Measurements from ENCODE around the gene REXO2. TPM values are rescaled to one million over a fixed set of nuclear protein-coding genes. Genes with fewer than 3 reads are reported as not detected.

The REXO2 gene
- polyA plus RNA-seq, 1 experiment, result 401 TPM

- TF ChIP-seq, protein P1, sequence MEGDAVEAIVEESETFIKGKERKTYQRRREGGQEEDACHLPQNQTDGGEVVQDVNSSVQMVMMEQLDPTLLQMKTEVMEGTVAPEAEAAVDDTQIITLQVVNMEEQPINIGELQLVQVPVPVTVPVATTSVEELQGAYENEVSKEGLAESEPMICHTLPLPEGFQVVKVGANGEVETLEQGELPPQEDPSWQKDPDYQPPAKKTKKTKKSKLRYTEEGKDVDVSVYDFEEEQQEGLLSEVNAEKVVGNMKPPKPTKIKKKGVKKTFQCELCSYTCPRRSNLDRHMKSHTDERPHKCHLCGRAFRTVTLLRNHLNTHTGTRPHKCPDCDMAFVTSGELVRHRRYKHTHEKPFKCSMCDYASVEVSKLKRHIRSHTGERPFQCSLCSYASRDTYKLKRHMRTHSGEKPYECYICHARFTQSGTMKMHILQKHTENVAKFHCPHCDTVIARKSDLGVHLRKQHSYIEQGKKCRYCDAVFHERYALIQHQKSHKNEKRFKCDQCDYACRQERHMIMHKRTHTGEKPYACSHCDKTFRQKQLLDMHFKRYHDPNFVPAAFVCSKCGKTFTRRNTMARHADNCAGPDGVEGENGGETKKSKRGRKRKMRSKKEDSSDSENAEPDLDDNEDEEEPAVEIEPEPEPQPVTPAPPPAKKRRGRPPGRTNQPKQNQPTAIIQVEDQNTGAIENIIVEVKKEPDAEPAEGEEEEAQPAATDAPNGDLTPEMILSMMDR (IDR thresholded peaks at IDR 0.05; ENCODE audit: low read depth, low read length), result no peak
- DNase-seq (ENCODE audit: low read depth, low spot score), result no peak
- CTCF ChIA-PET, result no interaction called here
- H3K27ac ChIP-seq (ENCODE audit: low read depth, low read length), result peak overlapping the region; percentile 100
- H3K27me3 ChIP-seq (ENCODE audit: control insufficient read depth, insufficient read depth, low read length), result no peaks in the 10 kb centered on the region
- H3K9me3 ChIP-seq (ENCODE audit: control insufficient read depth, insufficient read depth, low read length), result no peaks in the 10 kb centered on the region
- POLR2A ChIA-PET, result no interaction called here
- H3K4me3 ChIP-seq (ENCODE audit: low read depth, low read length), result peak overlapping the region; percentile 93
Measured at GRCh38 chr11:114400915-114401223, 38.4 kb upstream of the REXO2 start.

DNA sequence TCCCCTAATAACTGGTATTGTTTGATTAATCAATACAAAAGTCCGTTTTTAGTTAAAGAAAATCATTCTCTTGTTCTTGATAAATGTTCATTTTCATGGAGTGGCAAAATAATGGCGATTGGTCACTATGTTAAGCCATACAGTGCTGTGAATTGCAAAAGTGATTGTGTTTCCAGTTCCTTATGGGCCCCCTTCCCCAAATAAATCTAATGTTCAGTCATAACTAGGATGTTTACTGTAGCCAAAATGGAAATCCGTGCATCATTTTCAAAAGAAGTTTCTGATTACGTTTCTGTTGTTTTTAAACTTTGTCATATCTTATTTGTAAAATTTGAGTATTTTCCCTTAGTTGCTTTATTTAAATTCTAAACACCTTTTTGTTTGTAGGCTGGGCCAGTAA lies 38.0 kb upstream of the REXO2 start:
- Histone ChIP-seq H3K27me3 (ENCODE audit: control insufficient read depth, insufficient read depth, low read length) (no peaks in the 10 kb centered on the region), H3K4me3 (ENCODE audit: low read depth, low read length) (peak overlapping the region; percentile 93), H3K27ac (ENCODE audit: low read depth, low read length) (no peak overlapping the region), H3K9me3 (ENCODE audit: control insufficient read depth, insufficient read depth, low read length) (no peaks in the 10 kb centered on the region)
- ChIA-PET POLR2A (no interaction called here), CTCF (interaction anchor here (0.7 to 1.3 kb wide), 3 partner anchors 41 to 61 kb away, joined by 3 to 9 read pairs (median 3); no protein-coding TSS in a partner anchor)
- no peak for DNase-seq (ENCODE audit: low read depth, low spot score)
- TF ChIP-seq, protein P1 (IDR thresholded peaks at IDR 0.05; ENCODE audit: low read depth, low read length), result no peak

GRCh38 chr11:114412946-114413345 lies 26.3 kb upstream of the REXO2 start:
- no peak overlapping the region for H3K4me3 ChIP-seq (ENCODE audit: low read depth, low read length)
- TF ChIP-seq, protein P1 (IDR thresholded peaks at IDR 0.05; ENCODE audit: low read depth, low read length), result no peak
- ChIA-PET CTCF (interaction anchor here (0.7 kb wide), 1 partner anchor 73 kb away, joined by 3 read pairs; no protein-coding TSS in a partner anchor), POLR2A (no interaction called here)
- no peak overlapping the region for H3K27ac ChIP-seq (ENCODE audit: low read depth, low read length)
- H3K9me3 ChIP-seq (ENCODE audit: control insufficient read depth, insufficient read depth, low read length), result no peaks in the 10 kb centered on the region
- no peak for DNase-seq (ENCODE audit: low read depth, low spot score)
- H3K27me3 ChIP-seq (ENCODE audit: control insufficient read depth, insufficient read depth, low read length), result no peaks in the 10 kb centered on the region

DNA sequence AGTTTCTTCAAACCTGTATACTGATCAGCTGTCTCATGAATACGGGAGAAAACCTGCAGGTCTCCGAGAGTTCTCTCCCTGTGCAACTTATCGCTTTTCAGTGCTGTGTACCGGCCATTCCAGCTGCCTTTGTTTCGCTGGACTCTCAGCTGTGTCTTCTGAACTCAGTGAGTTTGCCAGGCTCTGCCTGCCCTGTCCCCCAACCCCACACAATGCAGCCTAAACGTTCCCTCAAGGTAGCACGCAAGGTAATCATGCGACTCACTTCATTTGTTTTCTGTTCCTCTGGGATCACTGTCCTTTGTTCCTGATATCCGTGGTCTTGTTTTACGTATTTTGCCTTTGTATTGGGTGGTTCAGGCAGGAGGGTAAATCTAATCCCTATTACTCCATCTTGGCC lies 25.3 kb upstream of the REXO2 start:
- Histone ChIP-seq H3K4me3 (ENCODE audit: low read depth, low read length) (no peak overlapping the region), H3K27ac (ENCODE audit: low read depth, low read length) (no peak overlapping the region), H3K9me3 (ENCODE audit: control insufficient read depth, insufficient read depth, low read length) (no peaks in the 10 kb centered on the region), H3K27me3 (ENCODE audit: control insufficient read depth, insufficient read depth, low read length) (no peaks in the 10 kb centered on the region)
- TF ChIP-seq, protein P1 (IDR thresholded peaks at IDR 0.05; ENCODE audit: low read depth, low read length), result no peak
- ChIA-PET POLR2A (no interaction called here), CTCF (no interaction called here)
- DNase-seq (ENCODE audit: low read depth, low spot score), result no peak

GRCh38 chr11:114416441-114416961 lies 22.8 kb upstream of the REXO2 start:
- H3K27ac ChIP-seq (ENCODE audit: low read depth, low read length), result no peak overlapping the region
- H3K9me3 ChIP-seq (ENCODE audit: control insufficient read depth, insufficient read depth, low read length), result no peaks in the 10 kb centered on the region
- H3K27me3 ChIP-seq (ENCODE audit: control insufficient read depth, insufficient read depth, low read length), result no peaks in the 10 kb centered on the region
- no peak for DNase-seq (ENCODE audit: low read depth, low spot score)
- POLR2A ChIA-PET, result no interaction called here
- TF ChIP-seq, protein P1 (IDR thresholded peaks at IDR 0.05; ENCODE audit: low read depth, low read length), result no peak
- H3K4me3 ChIP-seq (ENCODE audit: low read depth, low read length), result no peak overlapping the region
- CTCF ChIA-PET, result interaction anchor here (1.5 kb wide), 1 partner anchor 69 kb away, joined by 4 read pairs; no protein-coding TSS in a partner anchor
